NOMO-1 treated with dmso at 0.1 percent for 144 hours (cell line): ENCODE results near the gene ZFHX2.
"Not testable (repeated sequence)": the region's sequence is repeated elsewhere in the genome, so short reads cannot be mapped to it uniquely, and the experiment has no call there.

Source experiments
- DNase-seq: peaks from one replicate; lab custom pipeline; 2025; ENCODE audit not compliant: unreplicated experiment; lab: John Stamatoyannopoulos, UW

Gene ZFHX2

DNA sequence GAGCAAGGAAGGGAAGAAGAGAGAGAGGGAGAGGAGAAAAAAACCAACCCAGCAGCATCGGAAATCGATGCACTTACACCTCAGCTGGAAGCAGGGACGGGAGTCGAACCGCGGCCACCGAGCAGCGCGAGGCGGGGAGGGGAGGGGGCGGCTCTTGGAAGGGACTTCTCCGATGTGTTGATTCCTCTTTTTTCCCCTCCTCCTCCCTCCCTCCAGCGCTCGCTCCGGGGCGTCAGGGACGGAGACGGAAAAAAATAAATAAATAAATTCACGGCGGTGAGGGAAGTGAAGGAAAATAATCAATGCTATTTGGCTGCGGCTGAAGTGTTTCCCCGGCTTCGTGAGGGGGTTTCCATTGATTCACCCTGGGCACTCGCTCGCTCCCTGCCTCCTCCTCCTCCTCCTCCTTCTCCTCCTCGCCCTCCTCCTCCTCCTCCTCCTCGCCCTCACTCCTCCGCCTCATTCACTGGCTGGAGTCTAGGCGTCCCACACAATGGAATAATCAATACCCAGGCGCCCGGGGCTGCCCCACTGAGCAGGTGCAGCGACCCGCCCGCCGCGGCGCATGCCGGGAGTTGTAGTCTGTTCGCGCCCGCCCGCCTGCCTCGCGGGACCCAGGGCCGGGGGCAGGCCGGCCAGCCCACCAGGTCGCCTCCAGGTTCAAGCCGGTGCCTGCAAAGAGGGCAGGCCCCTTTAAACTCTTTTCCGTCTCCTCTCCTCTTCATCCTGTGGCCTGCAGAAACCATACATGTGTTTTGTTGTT, at the start of gene ZFHX2:
TSS of gene ZFHX2 (minus strand) at position 500 of the 763 bp plus-strand sequence. CDS start 16,440 bp downstream, outside the sequence.
- peak; percentile 40 for DNase-seq

GRCh38 chr14:23600806-23601205, 49.2 kb upstream of the ZFHX2 start:
- no peak for DNase-seq

DNA sequence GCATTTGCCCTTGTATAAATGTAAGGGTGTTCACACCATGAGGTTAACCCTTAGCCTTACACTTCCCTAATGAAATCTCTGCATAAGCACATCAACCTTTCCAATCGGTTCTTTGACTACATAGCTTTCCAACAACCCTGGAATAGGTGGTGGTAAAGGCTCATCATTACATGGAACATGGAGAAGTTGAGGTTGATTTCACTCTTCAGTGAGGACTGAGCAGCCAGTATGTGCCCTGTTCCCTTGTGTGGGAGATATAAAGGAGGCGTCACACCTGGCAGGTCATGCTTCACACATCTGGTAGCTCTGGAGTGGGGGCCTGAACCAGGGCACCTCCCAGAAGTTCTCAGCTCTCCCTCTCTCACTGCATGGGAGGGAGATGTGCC, 48.8 kb upstream of the ZFHX2 start:
- DNase-seq, result no peak

GRCh38 chr14:23594191-23594590, 42.6 kb upstream of the ZFHX2 start:
- DNase-seq, result not testable (repeated sequence)

DNA sequence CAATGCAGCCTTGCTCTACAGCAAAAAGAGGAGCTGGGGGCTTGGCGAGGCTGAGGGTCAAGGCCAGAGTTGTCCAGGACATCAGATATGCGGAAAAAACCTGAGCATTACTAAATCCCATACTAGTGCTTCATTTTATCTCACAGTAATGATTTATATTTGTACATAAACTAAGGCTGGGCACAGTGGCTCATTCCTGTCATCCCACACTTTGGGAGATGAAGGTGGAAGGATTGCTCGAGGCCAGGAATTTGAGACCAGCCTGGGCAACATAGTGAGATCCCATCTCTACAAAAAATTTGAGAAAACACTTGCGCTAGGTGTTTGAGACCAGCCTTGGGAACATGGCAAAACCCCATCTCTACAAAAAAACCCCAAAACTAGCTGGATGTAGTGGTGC, 38.6 kb upstream of the ZFHX2 start:
- no peak for DNase-seq

GRCh38 chr14:23589606-23590005, 38.0 kb upstream of the ZFHX2 start:
- no peak for DNase-seq

DNA sequence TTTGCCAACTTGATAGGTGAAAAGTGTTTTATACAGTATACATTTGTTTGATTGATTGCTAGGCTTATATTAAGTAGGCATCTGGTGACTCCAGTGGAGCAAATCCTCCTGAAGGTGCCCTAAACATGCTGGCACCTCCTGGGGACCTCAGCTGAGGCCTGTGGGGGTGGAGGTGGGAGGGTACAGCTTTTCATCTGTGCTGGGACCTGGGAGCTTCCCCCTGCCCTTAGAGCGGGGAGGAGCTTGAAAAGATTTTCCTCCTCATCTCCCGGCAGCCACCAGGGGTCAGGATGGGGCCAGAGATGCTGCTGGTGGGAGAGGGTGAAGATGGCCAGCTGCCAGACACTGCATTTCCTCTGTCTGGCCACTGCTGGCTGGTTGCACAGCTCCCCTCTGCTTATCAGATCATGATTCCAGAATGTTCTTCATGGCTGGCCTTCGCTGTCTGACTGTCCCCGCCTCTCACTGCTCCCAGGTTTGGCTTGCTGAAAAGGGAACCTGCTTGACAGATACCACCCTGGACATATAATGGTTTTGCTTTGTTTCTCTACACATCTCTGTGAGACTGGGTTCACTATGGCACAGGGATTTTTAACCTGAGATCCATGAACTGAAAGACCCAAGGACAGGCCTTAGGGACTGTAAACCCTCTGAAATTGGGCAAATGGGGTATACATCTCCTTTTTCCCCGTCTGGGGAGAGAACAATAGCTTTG, 37.5 kb upstream of the ZFHX2 start:
- DNase-seq, result peak; percentile 57

DNA sequence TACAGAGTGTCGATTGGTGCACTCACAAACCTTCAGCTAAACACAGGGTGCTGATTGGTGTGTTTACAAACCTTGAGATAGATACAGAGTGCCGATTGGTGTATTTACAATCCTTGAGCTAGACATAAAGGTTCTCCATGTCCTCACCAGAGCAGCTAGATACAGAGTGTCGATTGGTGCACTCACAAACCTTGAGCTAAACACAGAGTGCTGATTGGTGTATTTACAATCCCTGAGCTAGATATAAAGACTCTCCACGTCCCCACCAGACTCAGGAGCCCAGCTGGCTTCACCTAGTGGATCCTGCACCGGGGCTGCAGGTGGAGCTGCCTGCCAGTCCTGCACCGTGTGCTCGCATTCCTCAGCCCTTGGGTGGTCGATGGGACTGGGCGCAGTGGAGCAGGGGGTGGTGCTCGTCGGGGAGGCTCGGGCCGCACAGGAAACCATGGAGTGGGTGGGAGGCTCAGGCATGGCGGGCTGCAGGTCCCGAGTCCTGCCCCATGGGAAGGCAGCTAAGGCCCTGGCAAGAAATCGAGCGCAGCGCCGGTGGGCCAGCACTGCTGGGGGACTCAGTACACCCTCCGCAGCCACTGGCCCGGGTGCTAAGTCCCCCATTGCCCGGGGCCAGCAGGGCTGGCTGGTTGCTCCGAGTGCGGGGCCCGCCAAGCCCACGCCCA, 33.1 kb upstream of the ZFHX2 start:
- DNase-seq, result not testable (repeated sequence)

DNA sequence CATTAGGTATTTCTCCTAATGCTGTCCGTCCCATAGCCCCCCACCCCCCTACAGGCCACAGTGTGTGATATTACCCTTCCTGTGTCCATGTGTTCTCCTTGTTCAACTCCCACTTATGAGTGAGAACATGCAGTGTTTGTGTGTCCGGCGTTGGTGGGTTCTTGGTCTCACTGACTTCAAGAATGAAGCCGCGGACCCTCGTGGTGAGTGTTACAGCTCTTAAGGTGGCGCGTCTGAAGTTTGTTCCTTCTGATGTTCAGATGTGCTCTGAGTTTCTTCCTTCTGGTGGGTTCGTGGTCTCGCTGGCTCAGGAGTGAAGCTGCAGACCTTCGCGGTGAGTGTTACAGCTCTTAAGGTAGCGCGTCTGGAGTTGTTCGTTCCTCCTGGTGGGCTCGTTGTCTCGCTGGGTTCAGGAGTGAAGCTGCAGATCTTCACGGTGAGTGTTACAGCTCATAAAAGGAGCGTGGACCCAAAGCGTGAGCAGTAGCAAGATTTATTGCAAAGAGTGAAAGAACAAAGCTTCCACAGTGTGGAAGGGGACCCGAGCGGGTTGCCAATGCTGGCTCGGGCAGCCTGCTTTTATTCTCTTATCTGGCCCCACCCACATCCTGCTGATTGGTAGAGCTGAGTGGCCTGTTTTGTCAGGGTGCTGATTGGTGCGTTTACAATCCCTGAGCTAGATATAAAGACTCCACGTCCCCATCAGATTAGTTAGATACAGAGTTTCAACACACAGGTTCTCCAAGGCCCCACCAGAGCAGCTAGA, 32.4 kb upstream of the ZFHX2 start:
- not testable (repeated sequence) for DNase-seq

DNA sequence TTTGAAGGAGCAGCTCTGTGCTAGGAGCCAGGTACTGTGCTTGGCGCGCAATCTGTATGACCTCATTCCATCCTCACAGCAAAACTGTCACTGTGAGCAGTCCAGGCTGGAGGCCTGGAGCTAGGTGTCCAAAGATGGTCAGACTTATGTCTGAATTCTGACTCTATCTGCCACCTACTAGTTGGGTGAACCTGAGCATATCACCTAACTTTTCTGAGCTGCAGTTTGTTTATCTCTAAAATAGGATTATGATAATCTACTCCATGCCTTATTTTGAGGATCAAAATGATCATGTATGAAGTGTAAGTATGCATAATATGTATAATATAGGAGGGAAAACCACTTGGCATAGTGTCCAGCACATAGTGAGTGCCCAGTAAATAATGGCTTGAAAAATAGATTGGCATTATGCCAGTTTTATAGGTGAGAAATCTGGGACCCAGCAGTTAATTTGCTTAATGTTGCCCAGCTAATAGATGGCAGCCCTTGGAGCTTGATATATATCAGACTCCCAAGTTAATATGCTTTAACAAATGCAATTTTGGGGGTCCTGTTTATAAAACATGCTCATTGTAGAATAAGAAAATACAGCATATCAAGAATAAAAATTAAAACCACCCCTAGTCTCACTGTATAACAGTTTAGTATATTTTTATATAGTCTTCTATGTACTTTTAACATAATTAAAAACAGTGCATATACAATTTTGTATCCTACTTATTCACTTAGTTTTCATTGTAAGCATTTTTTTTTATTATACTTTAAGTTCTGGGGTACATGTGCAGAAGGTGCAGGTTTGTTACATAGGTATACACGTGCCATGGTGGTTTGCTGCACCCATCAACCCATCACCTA, 31.6 kb upstream of the ZFHX2 start:
- DNase-seq, result no peak

- DNase-seq, result no peak
Observed at GRCh38 chr14:23580948-23581281, 29.4 kb upstream of the ZFHX2 start.

- DNase-seq, result no peak
Observed at GRCh38 chr14:23580152-23580926, 28.8 kb upstream of the ZFHX2 start.

DNA sequence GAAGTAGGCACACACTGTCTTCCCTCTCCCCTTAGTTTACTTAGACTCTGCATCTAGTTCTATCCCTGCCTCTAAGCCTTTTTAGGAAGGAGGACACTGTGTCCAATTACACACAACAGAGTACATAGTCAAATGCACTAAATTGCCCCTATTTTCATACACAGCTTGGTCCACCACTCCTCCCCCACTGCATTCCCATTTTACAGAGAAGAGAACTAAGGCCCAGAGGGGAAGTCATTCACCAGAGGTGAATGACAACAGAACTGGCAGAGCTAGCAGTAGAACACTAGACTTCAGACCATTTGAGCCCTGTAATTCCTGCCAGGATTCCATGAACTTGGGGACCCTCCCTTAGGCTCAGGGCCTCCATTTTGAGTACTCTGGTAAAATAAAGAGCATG, 28.2 kb upstream of the ZFHX2 start:
- no peak for DNase-seq

DNA sequence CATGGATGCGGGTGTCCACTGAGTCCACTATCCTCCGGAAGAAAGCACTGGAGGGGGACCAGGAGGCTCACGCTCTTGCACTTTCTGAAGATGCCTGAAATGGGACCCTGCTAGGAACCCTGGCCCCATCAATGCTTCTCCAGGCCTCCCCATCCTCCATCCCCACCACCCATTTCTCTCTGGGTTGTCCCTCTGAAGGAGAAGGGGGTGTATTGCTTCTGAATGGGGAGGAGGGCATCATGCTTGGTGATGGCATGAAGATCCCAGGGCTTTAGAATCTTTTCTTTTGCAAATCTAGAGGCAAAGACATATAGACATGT, 27.7 kb upstream of the ZFHX2 start:
- DNase-seq, result no peak

DNA sequence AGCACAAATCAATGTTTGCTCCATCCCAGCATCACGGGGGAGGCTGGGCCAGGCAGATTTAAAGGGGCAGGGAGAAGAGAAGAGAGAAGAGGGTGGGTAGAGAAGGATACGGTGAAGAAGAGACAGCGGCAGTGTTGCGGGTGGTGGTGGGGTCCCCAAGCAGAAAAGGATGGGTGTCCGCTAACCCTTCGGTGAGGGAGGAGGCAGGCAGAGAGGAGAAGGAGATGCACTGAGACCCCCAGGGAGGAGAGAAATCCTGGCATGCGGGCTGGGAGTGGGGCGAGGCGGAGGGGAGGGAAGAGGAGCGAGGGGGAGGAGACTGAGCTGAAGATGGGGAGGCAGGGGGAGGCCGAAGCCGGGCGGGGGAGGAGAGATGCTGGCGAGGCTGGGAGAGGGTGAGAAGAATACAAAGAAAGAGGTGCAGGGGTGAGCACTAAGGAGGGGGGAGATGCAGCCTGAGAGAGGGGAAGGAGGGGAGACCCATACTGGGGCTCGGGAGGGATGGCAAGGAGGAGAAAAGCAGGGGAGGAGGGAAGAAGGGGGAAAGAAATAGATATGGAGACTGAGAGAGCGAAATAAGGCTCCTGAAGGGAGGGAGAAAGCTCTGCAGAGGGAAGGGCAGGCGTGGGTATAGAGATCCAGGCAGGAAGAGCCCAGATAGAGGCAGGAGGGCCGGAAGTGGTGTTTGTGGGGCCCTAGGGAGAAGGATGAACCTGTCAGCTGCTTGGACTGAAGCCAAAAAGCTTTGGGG, 27.2 kb upstream of the ZFHX2 start, which contains the start of gene JPH4:
TSS of gene JPH4 (minus strand) at position 231 of the 751 bp plus-strand sequence. CDS start 1,337 bp downstream, outside the sequence.
- DNase-seq, result no peak

DNA sequence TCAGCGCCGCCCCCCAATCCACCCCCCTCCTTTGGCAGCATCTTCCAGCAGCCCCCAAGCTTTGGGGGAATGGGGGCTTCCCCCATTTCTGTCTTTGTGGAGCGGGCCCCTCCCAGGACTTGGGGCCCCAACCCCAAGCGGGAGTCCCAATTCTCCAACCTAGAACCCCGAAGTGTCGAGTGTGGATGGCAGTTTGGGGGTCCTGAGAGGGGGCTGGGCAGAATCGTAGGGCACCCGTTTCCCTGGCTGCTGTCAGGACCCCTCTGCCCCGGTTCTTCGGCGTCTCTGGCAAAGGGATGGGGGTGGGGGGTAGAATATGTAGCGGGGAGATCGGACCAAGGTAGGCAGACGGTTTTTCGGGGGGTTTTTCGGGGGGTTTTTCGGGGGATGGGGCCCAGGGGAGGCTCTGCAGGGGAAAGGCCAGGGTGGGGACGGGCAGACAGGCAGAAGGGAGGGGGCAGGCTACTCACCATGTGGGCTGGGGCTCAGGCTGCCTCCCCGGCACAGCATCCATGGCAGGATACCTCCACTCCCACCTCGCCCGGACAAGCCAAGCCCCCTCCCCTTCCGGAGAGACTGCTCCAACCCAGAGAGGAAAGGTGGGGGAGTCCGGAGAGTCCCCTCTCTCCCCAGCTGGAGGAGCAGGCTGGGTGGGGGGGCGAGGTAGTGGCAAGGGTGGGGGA, 26.3 kb upstream of the ZFHX2 start:
- DNase-seq, result no peak

DNA sequence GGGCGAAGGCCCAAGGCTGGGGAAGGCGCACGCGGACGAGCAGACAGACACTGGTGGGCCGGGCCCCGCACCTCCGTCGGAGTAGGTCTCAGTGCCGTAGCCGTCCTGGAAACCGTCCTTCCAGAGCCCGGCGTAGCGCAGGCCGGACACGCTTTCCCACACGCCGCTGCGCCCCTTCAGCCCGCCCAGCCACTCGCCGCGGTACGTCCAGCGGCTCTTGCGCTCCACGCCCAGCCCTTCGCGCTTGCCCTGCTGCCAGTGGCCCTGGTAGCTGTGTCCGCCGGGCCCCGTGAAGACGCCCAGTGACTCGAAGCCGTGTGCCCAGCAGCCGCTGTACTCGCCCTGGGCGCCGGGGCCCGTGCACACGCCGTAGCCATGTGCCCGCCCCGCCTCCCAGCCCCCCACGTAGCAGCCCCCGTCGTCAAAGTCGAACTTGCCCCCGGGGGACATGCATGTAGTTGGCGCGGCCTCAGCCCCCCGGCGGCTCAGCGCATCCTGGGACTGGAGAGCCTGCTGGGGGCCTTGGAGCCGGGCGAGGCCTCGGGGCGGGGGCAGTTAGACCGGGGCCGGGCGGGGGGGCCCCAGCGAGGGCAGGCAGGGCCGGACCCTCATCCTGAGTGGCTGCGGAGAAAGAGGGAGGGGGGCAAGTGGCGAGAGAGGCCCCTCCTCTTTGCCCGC, 25.6 kb upstream of the ZFHX2 start:
- no peak for DNase-seq
